Neutrophil (primary cell): ENCODE results near the gene KCNIP1.

ENCODE experiments used
- H3K27ac ChIP-seq: fragments of 200-600 bp; sonication (generic); 2 replicates; pipeline ENCODE4 v1.5.1; 2016; ENCODE audit warnings: mild to moderate bottlenecking, moderate library complexity
- H3K27me3 ChIP-seq: fragments of 200-600 bp; sonication (generic); 2 replicates; pipeline ENCODE4 v1.6.0; 2016; ENCODE audit warnings: mild to moderate bottlenecking
- H3K36me3 ChIP-seq: fragments of 200-600 bp; sonication (generic); 2 replicates; pipeline ENCODE4 v1.5.1; 2017
- H3K4me1 ChIP-seq, 2 experiments: fragments of 200-600 bp in 1 of 2; sonication (generic) in 1 of 2; 1 replicate in 1 of 2; 2 replicates in 1 of 2; pipeline versions ENCODE4 v1.5.1 to v1.6.1; 2013 to 2016; ENCODE audit warnings: low read depth in 1 of 2, low read length in 1 of 2, mild to moderate bottlenecking in 1 of 2, moderate library complexity in 1 of 2; ENCODE audit not compliant: control insufficient read depth in 1 of 2, insufficient read depth in 1 of 2
- H3K4me3 ChIP-seq, 2 experiments: fragments of 200-600 bp in 1 of 2; sonication (generic) in 1 of 2; 1 replicate in 1 of 2; 2 replicates in 1 of 2; pipeline ENCODE4 v1.5.1; 2013 to 2016; ENCODE audit warnings: low read depth in 1 of 2, low read length in 1 of 2, mild to moderate bottlenecking in 1 of 2, moderate library complexity in 1 of 2
- H3K9me3 ChIP-seq: fragments of 200-600 bp; sonication (generic); 2 replicates; pipeline ENCODE4 v1.5.1; 2016
- TF ChIP-seq, protein P1 (sequence below): fragments of 200-600 bp; sonication (generic); IDR thresholded peaks from 2 replicates; pipeline ENCODE4 v1.5.1; 2016; ENCODE audit warnings: antibody characterized with exemption

KCNIP1 gene

DNA sequence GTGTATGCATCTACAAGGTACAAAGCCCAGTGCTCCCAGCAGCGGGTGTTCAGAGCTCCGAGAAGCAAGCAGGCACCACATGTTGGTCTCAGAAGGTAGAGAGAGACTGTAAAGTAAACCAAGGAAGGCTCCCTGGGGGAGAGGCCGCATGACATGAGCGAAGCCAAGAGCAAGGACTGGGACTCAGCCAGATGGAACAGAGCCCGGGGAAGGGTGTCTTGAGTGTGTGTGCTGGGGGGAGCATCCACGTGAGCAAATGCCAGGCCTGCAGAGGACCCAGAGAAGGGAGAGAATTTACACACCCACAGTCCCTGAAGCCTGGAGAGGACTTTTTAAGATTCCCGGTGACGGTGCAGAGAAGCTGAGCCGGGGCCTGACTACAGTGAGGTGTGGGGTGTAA is 15.2 kb upstream of the KCNIP1 start:
- TF ChIP-seq, protein P1, sequence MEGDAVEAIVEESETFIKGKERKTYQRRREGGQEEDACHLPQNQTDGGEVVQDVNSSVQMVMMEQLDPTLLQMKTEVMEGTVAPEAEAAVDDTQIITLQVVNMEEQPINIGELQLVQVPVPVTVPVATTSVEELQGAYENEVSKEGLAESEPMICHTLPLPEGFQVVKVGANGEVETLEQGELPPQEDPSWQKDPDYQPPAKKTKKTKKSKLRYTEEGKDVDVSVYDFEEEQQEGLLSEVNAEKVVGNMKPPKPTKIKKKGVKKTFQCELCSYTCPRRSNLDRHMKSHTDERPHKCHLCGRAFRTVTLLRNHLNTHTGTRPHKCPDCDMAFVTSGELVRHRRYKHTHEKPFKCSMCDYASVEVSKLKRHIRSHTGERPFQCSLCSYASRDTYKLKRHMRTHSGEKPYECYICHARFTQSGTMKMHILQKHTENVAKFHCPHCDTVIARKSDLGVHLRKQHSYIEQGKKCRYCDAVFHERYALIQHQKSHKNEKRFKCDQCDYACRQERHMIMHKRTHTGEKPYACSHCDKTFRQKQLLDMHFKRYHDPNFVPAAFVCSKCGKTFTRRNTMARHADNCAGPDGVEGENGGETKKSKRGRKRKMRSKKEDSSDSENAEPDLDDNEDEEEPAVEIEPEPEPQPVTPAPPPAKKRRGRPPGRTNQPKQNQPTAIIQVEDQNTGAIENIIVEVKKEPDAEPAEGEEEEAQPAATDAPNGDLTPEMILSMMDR = no peak
- Histone ChIP-seq H3K27me3 (peaks cover 24% of the 10 kb centered on the region), H3K4me1 (peaks cover 12 to 13% of the 10 kb centered on the region in 2 experiments), H3K27ac (no peak overlapping the region), H3K4me3 (no peak overlapping the region), H3K9me3 (no peaks in the 10 kb centered on the region), H3K36me3 (no peaks in the 10 kb centered on the region)

DNA sequence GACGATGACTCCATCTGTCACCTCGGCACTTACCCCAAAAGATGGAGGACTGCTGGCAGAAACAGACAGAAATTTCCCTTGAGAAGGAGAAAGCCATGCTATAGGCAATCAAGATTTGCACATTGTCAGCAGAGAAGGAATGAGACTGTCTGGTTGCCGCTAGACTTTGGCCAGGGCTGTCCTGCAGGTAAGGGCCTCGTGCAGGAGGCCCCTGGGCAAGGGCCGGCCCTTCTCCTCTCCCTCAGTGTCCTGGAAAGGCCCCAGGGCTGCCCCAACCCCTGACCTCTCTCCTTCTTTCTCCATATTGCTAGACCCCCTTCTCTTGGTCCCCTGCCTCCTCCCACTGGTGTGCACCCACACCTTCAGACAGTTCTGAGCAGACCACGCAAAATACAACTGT is 14.6 kb upstream of the KCNIP1 start:
- Histone ChIP-seq H3K4me3 (no peak overlapping the region), H3K36me3 (no peaks in the 10 kb centered on the region), H3K9me3 (no peaks in the 10 kb centered on the region), H3K27me3 (peaks cover 24% of the 10 kb centered on the region), H3K4me1 (peaks cover 12 to 13% of the 10 kb centered on the region in 2 experiments), H3K27ac (no peak overlapping the region)
- TF ChIP-seq, protein P1 = no peak

DNA sequence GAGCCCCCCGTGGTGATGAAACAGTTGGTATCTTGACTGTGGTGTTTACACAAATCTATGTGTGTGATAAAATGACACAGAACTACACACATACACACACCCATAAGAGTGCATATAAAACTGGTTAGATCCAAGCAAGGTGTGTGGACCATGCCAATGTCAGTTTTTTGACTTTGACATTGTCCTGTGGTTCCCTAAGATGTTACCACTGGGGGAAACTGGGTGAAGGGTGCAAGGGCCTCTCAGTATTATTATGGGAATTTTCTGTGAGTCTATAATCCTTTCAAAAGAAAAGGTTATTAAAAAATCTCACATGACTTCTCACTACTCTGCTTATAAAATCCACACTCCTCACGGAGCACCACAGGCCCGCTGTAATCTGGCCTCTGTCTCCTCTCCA is 13.4 kb upstream of the KCNIP1 start:
- no peaks in the 10 kb centered on the region for H3K9me3 ChIP-seq
- H3K27ac ChIP-seq = no peak overlapping the region
- H3K27me3 ChIP-seq = peaks cover 30% of the 10 kb centered on the region
- peaks cover 12 to 13% of the 10 kb centered on the region in 2 experiments for H3K4me1 ChIP-seq
- TF ChIP-seq, protein P1 = no peak
- no peaks in the 10 kb centered on the region for H3K36me3 ChIP-seq
- H3K4me3 ChIP-seq = no peak overlapping the region

DNA sequence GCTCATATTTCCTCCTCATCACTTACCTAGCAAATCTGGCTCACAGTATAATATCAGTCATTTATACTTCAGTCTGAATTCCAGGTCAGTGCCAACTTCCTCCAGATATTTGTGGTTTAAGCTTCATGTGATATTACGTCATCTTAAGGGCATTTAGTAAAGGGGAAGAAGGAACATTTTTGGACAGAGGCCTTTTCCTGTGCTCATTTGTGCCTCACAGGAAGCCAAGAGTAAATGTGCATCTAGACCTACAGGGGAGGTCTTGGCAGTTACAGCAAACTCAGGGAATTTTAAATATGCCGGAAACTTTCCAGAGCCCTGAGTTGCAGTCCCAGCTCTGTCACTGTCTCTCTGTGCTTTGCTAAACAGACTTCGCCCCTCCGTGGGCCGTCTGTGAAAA is 12.3 kb upstream of the KCNIP1 start:
- Histone ChIP-seq H3K9me3 (no peaks in the 10 kb centered on the region), H3K27me3 (peaks cover 37% of the 10 kb centered on the region), H3K36me3 (no peaks in the 10 kb centered on the region), H3K4me1 (peaks cover 12 to 13% of the 10 kb centered on the region in 2 experiments), H3K27ac (no peak overlapping the region), H3K4me3 (no peak overlapping the region)
- TF ChIP-seq, protein P1 = no peak

DNA sequence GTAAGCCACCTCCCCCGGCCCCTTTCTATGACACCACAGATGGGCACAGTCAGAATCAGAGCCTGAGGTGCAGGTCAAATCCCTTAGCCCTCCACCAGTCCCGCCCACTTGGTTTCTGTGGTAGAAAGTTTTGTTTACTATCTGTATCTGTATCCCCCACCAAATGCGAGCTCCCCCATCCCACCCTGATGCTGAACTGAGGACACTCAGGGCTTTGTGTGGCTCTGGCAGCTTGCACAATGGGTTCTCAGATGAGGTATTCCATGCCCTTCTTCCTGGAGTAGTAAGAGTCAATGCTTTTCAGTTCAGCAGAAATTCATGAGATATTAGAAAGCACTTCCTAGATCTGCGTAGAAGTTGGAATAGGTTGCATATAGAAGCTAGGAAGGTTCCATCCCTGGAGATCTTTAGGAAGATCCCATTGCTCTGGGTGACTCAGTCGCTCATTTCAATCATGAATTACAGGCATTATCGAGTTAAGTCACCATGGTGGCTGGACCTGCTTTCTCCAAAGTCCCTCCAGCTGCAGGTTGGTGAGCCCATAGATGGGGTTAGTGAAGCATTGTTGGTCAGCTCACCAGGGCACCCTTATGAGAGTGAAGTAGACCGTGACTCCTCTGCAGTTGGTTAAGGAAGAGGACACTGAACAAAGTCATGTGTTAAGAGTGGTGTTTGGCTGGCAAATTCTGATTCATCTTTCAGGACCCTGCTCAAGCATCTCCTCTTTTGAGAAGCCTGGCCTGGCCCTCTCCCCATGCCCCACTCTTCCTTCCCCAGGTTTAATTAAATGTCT is 10.6 kb upstream of the KCNIP1 start:
- Histone ChIP-seq H3K4me1 (peaks cover 12 to 13% of the 10 kb centered on the region in 2 experiments), H3K27ac (no peak overlapping the region), H3K9me3 (no peaks in the 10 kb centered on the region)

More for the DNA sequence above, 10.6 kb upstream of the KCNIP1 start:
- H3K27me3 ChIP-seq = peaks cover 55% of the 10 kb centered on the region
- TF ChIP-seq, protein P1 = no peak
- H3K4me3 ChIP-seq = no peak overlapping the region
- no peaks in the 10 kb centered on the region for H3K36me3 ChIP-seq
